ENCODE results near the gene LRIG2. TPM values are rescaled to one million over a fixed set of nuclear protein-coding genes. Genes with fewer than 3 reads are reported as not detected.
A peak's percentile ranks its signal among the peaks of the same experiment; 100 is the strongest.

LRIG2 gene
- total and polyA plus RNA-seq, 2 of the 13 experiments (the other 11 are each of a cell fraction or from before 2014, with no cell fraction given): 8.1 to 12.2 TPM

- TF ChIP-seq SALL2 (CRISPR knock-in tag; IDR thresholded peaks at IDR 0.05) (no peak), PAF1 (CRISPR knock-in tag; IDR thresholded peaks at IDR 0.05) (no peak), TBX3 (IDR thresholded peaks at IDR 0.05; ENCODE audit: borderline replicate concordance) (no peak), PRDM10 (CRISPR knock-in tag; IDR thresholded peaks at IDR 0.05; ENCODE audit: low read depth) (no peak; the same call in 1 of the 2 replicates), ZNF180 (CRISPR knock-in tag; IDR thresholded peaks at IDR 0.05; ENCODE audit: borderline replicate concordance, low read depth) (no peak), YY1 (IDR thresholded peaks at IDR 0.05; ENCODE audit: insufficient read depth, insufficient replicate concordance, low read depth, low read length) (no peak), IRF2 (CRISPR knock-in tag; IDR thresholded peaks at IDR 0.05) (peak; percentile 52; the same call in 1 of the 2 replicates), ZNF580 (CRISPR knock-in tag; IDR thresholded peaks at IDR 0.05; ENCODE audit: borderline replicate concordance, low read depth) (no peak), FOXA1 (IDR thresholded peaks at IDR 0.05) (no peak), FOXA1 (CRISPR knock-in tag; IDR thresholded peaks at IDR 0.05) (no peak), MXI1 (IDR thresholded peaks at IDR 0.05; ENCODE audit: borderline replicate concordance, low read depth, low read length) (no peak; the same call in 2 of the 3 replicates), KDM1A (CRISPR knock-in tag; IDR thresholded peaks at IDR 0.05) (no peak), ZNF367 (CRISPR knock-in tag; IDR thresholded peaks at IDR 0.05; ENCODE audit: borderline replicate concordance) (no peak), ZNF737 (CRISPR knock-in tag; IDR thresholded peaks at IDR 0.05; ENCODE audit: borderline replicate concordance) (no peak), ZNF230 (CRISPR knock-in tag; IDR thresholded peaks at IDR 0.05) (no peak)
- TF ChIP-seq, protein P1, sequence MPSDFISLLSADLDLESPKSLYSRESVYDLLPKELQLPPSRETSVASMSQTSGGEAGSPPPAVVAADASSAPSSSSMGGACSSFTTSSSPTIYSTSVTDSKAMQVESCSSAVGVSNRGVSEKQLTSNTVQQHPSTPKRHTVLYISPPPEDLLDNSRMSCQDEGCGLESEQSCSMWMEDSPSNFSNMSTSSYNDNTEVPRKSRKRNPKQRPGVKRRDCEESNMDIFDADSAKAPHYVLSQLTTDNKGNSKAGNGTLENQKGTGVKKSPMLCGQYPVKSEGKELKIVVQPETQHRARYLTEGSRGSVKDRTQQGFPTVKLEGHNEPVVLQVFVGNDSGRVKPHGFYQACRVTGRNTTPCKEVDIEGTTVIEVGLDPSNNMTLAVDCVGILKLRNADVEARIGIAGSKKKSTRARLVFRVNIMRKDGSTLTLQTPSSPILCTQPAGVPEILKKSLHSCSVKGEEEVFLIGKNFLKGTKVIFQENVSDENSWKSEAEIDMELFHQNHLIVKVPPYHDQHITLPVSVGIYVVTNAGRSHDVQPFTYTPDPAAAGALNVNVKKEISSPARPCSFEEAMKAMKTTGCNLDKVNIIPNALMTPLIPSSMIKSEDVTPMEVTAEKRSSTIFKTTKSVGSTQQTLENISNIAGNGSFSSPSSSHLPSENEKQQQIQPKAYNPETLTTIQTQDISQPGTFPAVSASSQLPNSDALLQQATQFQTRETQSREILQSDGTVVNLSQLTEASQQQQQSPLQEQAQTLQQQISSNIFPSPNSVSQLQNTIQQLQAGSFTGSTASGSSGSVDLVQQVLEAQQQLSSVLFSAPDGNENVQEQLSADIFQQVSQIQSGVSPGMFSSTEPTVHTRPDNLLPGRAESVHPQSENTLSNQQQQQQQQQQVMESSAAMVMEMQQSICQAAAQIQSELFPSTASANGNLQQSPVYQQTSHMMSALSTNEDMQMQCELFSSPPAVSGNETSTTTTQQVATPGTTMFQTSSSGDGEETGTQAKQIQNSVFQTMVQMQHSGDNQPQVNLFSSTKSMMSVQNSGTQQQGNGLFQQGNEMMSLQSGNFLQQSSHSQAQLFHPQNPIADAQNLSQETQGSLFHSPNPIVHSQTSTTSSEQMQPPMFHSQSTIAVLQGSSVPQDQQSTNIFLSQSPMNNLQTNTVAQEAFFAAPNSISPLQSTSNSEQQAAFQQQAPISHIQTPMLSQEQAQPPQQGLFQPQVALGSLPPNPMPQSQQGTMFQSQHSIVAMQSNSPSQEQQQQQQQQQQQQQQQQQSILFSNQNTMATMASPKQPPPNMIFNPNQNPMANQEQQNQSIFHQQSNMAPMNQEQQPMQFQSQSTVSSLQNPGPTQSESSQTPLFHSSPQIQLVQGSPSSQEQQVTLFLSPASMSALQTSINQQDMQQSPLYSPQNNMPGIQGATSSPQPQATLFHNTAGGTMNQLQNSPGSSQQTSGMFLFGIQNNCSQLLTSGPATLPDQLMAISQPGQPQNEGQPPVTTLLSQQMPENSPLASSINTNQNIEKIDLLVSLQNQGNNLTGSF (CRISPR knock-in tag; IDR thresholded peaks at IDR 0.05): no peak
- TF ChIP-seq, protein P2, sequence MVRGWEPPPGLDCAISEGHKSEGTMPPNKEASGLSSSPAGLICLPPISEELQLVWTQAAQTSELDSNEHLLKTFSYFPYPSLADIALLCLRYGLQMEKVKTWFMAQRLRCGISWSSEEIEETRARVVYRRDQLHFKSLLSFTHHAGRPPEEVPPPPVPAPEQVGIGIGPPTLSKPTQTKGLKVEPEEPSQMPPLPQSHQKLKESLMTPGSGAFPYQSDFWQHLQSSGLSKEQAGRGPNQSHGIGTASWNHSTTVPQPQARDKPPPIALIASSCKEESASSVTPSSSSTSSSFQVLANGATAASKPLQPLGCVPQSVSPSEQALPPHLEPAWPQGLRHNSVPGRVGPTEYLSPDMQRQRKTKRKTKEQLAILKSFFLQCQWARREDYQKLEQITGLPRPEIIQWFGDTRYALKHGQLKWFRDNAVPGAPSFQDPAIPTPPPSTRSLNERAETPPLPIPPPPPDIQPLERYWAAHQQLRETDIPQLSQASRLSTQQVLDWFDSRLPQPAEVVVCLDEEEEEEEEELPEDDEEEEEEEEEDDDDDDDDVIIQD (CRISPR knock-in tag; IDR thresholded peaks at IDR 0.05; ENCODE audit: low read depth): 0 out of 2 replicates have a peak, but pooled peaks have one; percentile 62
- TF ChIP-seq, protein P3, sequence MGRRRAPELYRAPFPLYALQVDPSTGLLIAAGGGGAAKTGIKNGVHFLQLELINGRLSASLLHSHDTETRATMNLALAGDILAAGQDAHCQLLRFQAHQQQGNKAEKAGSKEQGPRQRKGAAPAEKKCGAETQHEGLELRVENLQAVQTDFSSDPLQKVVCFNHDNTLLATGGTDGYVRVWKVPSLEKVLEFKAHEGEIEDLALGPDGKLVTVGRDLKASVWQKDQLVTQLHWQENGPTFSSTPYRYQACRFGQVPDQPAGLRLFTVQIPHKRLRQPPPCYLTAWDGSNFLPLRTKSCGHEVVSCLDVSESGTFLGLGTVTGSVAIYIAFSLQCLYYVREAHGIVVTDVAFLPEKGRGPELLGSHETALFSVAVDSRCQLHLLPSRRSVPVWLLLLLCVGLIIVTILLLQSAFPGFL (CRISPR knock-in tag; IDR thresholded peaks at IDR 0.05): no peak
Observed at GRCh38 chr1:113027007-113027406, 46.0 kb upstream of the LRIG2 start (continued).

Data from HepG2 (cell line).